GM19438 (cell line): ENCODE data around the gene TEP1.
"Not testable (repeated sequence)": the region's sequence is repeated elsewhere in the genome, so short reads cannot be mapped to it uniquely, and the experiment has no call there.

Source experiments
- ATAC-seq: cut with Tn5 transposase; IDR thresholded peaks from one replicate; pipeline ENCODE4 v1.9.1; 2021; ENCODE audit warnings: low read depth; ENCODE audit not compliant: unreplicated experiment

Gene TEP1

DNA sequence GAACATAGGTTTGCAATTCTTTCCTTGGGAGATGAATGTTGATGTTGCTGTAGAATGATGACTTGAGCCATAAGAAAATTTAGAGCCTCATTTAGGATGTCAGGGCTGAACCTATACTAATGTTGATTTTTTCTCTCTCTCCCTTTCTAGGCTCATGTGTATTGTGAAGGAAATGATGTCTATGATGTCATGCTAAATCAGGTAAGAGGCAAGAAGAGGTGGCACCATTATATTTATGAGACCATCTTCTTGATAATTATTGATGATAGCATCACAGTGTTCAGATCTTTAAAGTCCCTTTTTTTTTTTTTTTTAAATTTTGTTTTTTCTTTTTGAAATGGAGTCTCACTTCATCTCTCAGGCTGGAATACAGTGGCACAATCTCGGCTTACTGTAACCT lies 66.6 kb downstream of the TEP1 start:
- no peak for ATAC-seq

DNA sequence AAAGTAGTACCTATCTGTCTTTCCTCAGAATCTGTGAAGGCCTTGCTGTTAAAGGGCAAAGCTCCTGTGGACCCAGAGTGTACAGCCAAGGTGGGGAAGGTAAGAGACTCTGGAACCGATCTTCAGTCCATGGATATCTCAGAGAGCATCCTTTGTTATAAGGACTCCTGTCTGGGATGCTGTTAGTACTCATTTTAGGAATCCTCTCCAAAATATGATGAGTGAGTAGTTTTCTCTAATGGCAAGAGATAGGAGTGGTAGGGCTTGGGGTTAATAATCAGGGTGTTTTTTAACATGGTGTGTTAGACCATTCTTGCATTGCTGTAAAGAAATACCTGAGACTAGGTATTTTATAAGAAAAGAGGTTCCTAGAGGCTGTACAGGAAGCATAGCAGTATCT lies 67.9 kb downstream of the TEP1 start:
- no peak for ATAC-seq

DNA sequence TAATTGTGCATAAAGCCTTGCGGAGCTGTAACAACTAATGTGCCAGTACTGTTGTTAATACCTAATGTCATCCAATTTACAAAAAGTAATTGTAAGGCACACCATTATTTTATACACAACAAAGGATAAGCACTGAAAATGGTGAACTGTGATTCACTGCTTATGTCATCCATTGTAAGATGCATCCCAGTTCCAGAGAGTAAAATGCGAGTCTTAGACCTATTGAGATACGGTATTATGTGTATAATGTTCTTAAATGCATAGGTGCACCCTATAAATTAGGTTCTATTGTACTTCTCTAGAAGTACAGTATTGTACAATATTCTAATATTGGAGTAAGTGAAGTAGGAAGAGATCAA lies 69.5 kb downstream of the TEP1 start:
- no peak for ATAC-seq

DNA sequence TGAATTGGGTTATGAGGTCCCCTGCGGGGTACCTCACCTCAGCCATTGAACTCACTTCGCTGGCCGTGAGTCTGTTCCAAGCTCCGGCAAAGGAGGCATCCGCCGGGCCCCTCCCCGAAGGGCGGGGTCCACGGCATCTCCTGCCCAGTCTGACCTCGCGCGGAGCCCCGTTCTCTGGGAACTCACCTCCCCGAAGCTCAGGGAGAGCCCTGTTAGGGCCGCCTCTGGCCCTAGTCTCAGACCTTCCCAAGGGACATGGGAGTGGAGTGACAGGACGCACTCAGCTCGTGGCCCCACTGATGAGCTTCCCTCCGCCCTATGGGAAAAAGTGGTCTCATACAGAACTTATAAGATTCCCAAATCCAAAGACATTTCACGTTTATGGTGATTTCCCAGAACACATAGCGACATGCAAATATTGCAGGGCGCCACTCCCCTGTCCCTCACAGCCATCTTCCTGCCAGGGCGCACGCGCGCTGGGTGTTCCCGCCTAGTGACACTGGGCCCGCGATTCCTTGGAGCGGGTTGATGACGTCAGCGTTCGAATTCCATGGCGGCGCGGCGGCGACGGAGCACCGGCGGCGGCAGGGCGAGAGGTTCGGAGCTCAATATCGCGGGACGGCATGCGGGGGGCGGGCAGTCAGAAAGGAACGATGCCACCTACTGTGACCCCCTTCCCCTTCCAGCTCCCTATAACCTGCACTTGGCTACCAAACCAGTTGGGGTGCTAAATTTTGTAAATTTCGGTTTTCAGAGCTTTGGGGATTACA lies 70.0 kb downstream of the TEP1 start, which contains the start of gene PARP2:
TSS of gene PARP2 (plus strand) at position 544 of the 770 bp plus-strand sequence. CDS start at position 551, 7 bp downstream.
- peak; percentile 91 for ATAC-seq

DNA sequence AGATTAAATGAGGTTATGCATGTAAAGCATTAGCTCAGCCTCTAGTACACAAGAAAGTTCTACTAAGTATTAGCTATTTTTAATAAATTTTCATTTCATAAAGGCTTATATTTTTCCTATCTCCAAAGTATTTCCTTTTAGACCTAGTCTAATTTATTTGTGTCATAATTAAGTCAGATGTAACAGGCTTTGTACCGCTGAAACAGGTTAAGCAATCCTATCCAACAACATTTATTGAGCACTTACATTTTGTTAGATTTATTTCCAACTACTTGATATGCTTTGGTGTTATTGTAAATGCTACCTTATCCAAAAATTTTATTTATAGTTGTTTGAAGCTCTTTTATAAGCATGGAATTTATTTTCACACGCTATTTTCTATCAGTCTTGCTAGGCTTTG lies 71.7 kb downstream of the TEP1 start:
- no peak for ATAC-seq

DNA sequence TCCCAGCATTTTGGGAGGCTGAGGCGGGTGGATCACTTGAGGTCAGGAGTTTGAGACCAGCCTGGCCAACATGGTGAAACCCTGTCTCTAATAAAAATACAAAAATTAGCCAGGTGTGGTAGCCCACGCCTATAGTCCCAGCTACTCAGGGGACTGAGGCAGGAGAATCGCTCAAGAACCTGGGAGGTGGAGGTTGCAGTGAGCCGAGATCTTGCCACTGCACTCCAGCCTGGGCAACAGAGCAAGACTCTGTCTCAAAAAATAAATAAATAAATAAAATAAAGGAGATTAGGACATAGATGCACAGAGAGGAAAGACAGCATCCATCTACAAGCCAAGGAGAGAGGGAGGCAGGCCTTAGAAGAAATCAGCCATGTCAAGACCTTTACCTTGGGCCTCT lies 72.3 kb downstream of the TEP1 start:
- ATAC-seq = not testable (repeated sequence)

DNA sequence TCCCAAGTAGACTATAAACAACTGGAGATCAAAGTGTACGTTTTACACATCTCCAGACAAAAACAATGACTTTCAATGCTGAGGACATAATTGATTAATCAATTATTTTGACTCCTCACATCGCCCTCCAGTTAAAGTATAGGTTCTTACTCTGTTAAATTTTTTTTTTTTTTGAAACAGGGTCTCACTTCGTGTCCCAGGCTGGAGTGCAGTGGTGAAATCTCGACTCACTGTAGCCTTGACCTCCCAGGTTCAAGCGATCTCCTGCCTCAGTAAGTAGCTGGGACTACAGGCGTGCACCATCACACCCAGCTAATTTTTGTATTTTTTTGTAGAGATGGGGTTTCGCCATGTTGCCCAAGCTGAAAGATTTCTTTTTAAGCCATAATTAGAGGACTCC lies 79.3 kb downstream of the TEP1 start:
- no peak for ATAC-seq

DNA sequence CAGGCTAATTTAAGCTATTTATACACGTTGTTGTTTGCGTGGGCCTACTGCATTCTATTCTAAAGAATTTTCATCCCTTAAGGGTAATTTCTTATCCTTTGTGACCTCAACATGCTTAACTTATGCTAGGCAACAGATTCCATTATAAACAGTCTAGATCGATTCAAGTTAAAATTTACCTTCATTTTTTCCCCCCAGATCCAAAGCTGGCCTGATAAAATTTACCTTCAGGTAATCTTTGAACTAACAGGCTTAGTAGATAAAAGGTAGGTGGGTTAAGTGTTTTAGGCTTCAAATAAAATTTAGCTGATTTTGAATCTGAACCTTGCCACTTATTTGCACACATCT lies 79.8 kb downstream of the TEP1 start:
- ATAC-seq = no peak

DNA sequence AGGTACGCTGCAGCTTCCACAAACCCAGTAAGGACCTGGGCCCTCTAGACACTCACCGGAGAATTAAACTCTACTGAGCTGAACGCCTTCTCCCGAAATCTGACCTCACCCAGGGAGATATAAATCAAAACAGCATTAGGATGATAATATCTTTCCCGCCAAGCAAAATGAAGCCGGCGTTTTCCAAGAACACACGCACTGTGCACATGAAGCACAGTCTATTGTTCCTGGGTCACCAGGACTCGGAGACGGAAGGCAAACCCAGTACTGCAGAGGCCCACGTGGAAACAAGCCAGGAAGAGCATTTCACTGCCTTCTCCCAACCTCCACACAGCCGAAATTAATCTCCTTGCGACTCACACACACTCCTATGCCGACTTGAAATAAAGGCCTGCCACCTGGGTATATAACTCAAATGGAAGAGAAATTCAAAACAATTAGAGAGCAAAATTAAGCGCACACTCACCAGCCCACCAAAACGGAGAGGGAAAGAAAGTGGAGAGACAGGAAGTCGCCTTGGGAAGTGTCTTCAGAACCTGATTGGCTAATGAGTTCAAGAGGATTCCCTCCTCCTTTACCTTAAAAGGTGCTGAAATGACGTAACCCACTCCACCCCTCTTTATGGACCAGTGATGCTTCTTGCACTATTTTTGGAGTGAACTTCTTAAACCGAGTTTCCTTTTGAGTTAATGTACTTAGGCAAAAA lies 80.4 kb downstream of the TEP1 start, which contains the start of gene CCNB1IP1:
TSS of gene CCNB1IP1 (minus strand) at position 492 of the 706 bp plus-strand sequence. CDS start 16,756 bp downstream, outside the sequence.
- peak; percentile 97 for ATAC-seq

DNA sequence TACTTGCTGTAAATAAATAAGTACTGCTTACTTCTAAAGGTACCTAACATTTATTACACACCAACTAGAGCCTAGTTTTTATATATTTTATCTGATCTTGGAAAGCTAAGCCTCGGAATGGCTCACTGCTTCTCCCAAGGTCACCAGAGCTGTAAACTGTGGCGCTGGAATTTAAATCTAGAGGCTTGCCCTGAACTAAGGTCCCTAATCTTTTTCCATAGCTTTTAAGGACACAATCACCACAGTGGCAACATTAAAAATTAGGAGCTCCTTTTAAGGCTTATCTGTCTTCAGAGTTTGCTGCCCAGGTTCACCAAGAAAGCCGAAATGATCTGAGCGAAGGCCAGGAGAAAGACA lies 80.9 kb downstream of the TEP1 start:
- no peak for ATAC-seq

DNA sequence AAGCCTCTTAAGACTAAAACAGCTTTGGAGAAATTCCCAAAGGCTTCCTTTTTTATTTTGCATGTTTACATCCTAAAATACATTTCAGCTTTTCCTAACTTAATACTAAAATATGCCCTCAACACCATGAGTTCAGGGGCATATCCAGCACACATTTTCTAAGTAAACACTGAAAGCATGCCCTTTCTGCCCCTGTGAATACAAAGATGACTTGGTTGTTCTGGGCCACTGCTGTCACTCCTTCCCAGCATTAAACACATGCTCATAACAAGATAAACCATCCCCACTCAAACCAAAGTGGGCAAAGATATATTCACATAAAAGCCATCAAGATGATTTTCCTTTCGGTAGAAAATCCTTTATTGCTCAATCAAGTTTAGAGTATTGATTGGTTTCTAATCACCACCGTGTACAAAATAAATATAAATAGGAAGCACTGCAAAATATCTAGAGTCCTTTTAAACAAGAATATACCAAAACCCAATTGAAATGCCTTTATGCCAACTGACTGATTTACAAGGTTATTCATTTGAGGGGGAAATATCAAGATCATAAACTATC lies 82.2 kb downstream of the TEP1 start:
- no peak for ATAC-seq

DNA sequence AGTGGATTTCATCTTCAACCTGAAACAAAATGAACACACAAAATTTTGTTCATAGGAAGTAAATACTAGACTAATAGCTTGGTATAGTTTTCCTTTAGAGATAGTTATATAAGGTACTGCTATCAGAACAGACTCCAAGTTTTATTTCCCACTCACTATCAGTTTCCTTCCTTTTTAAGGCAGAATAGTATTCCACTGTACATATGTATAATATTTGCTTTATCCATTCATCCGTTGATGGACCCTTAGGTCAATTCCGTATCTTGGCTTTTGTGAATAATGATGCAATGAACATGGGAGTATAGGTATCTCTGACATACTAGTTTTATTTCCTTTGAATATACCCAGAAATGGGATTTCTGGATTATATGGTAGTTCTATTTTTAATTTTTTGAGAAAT lies 83.9 kb downstream of the TEP1 start:
- ATAC-seq = no peak

DNA sequence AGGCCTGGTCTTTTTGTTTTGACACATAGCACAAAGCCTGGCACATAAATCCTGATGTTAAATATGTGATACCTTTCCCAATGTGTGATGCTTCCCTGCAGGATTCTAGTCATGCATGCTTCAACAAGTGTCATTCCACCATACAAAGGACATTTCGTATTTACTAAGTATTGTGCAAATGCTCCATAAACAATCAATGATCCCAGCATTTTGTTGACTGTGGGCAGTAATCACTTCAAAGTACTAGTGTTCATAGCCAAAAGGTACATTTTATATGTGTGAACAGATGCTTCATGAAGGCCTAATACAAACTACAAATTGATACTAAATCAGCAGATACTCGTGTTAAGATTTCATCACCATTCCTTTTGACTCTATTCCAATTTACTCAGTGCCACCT lies 84.6 kb downstream of the TEP1 start:
- ATAC-seq = no peak

DNA sequence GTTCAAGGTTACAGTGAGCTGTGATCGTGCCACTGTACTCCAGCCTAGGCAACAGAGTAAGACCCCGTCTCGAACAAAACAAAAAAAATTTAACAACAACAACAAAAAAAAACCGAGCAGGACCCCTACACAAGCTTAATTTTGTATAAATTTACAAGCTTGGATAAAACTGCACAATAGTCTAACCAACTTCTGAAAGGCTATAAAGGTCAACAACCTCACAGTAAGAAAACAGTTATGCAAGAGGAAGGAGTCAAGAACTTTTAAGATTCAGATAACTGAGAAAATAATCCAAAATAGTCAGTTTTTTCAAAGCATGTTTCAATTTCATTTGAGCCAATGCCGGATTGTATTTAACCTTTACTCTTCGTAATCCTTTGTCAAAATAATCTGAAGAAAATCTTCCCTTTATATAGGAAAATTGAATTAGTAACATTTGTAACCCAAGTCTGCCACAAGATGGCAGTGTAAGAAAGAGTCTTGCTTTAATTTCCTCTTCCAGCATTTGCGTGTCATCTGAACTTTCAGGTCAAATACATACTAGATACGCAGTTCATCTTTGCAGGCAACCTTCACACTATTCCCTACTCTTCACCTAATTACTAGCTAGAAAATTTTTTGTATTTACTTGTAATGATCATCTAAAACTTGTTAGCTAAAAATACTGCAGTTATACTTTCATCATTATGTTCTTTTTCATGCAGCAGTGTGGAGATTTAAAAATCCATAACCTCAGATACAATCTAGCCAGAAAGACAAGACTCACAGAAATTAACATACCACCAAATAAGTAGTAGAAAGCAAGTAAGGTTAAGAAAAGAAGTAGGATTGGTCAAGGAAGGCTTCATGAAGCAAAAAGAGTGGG lies 86.1 kb downstream of the TEP1 start:
- no peak for ATAC-seq

DNA sequence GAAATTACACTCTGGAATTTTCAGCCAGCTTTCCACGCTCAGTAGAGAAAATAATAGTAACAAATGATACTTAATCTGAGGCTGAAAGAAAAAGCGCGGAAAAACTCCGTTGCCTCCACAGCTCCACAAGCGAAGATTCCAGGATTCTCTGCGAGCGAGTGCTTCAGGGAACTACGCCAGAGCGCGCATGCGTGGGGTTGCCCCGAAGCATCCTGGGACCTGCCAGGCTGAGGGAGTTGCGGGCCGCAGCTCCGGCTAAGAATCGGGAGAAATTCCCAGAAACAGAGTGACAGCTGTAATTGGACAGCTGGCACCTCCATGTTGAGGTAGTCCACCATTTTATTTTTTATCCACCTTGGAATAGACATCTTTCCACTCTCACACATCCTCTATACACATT lies 95.6 kb downstream of the TEP1 start:
- no peak for ATAC-seq
